Panc1 (cell line): ENCODE data around the gene WDR73. TPM values are rescaled to one million over a fixed set of nuclear protein-coding genes. Genes with fewer than 3 reads are reported as not detected.
"Not testable (repeated sequence)": the region's sequence is repeated elsewhere in the genome, so short reads cannot be mapped to it uniquely, and the experiment has no call there.

Experiments
- ATAC-seq: fragments of 200-7000 bp; cut with Tn5 transposase; 2 replicates; pipeline ENCODE4 v1.9.1; 2020; ENCODE audit warnings: mild to moderate bottlenecking, moderate library complexity
- BruUV-seq: library from RNA; stranded (reverse); fragments of 400-500 nt; replicated peaks from 2 replicates; lab custom pipeline; 2021; lab: Mats Ljungman, UMichigan
- CTCF ChIA-PET: fragments of 300-600 bp; sonication (Branson Sonifier 250); formaldehyde crosslinking; loops from one replicate; lab custom pipeline; 2022; ENCODE audit warnings: antibody characterized with exemption; lab: Charles Lee
- POLR2A ChIA-PET: fragments of 300-600 bp; sonication (Branson Sonifier 250); formaldehyde crosslinking; loops from one replicate; lab custom pipeline; 2022; ENCODE audit warnings: antibody characterized with exemption; lab: Charles Lee
- DNase-seq: peaks from one replicate; pipeline ENCODE4 v3.0.0-alpha.2; 2010; ENCODE audit warnings: low read depth, low spot score
- H3K27ac ChIP-seq: 2 replicates; pipeline ENCODE4 v1.5.1; 2011; ENCODE audit warnings: mild to moderate bottlenecking, low read length, inconsistent platforms
- H3K27me3 ChIP-seq: fragments of 200-500 bp; sonication (Bioruptor generic); 2 replicates; pipeline ENCODE4 v1.6.0; 2014; ENCODE audit warnings: low read length, inconsistent platforms; ENCODE audit not compliant: control insufficient read depth, insufficient read depth
- H3K36me3 ChIP-seq: fragments of 200-500 bp; sonication (Bioruptor generic); 2 replicates; pipeline ENCODE4 v1.5.1; 2014; ENCODE audit warnings: inconsistent platforms, mild to moderate bottlenecking, low read length, moderate library complexity; ENCODE audit not compliant: control insufficient read depth, insufficient read depth
- H3K4me1 ChIP-seq: 2 replicates; pipeline ENCODE4 v1.5.1; 2011; ENCODE audit warnings: inconsistent platforms, mild to moderate bottlenecking, low read length, moderate library complexity; ENCODE audit not compliant: control insufficient read depth, insufficient read depth
- H3K4me3 ChIP-seq, 2 experiments: 2 replicates each; pipeline ENCODE4 v1.5.1; 2011 to 2012; ENCODE audit warnings: low read depth in 2 of 2, low read length in 2 of 2, mild to moderate bottlenecking in 2 of 2, inconsistent platforms in 1 of 2, moderate library complexity in 1 of 2
- H3K9me3 ChIP-seq: fragments of 200-500 bp; sonication (Bioruptor generic); 2 replicates; pipeline ENCODE4 v1.5.1; 2014; ENCODE audit warnings: low read depth, mild to moderate bottlenecking, inconsistent platforms, low read length, moderate library complexity; ENCODE audit not compliant: control insufficient read depth, insufficient read depth
- POLR2AphosphoS5 ChIP-seq: IDR thresholded peaks from 2 replicates; pipeline ENCODE4 v1.6.1; 2012; ENCODE audit warnings: mild to moderate bottlenecking, low read depth, low read length, moderate library complexity
- SIN3A ChIP-seq: IDR thresholded peaks from 2 replicates; pipeline ENCODE4 v1.6.1; 2012; ENCODE audit warnings: low read depth, mild to moderate bottlenecking, low read length, moderate library complexity, borderline replicate concordance; ENCODE audit not compliant: insufficient read depth
- TCF7L2 ChIP-seq: IDR thresholded peaks from 2 replicates; pipeline ENCODE4 v1.6.1; 2011; ENCODE audit warnings: mild to moderate bottlenecking, low read depth, low read length, inconsistent platforms
- in situ Hi-C: cut with HindIII; loops from 2 replicates; pipeline ENCODE4 v1.10.0; 2016; ENCODE audit warnings: low sequenced_read_pairs, low pct_unique_long_range_greater_than_20kb
- intact Hi-C: fragments of 100-400 bp; cut with micrococcal nuclease; formaldehyde crosslinking; loops from one replicate; pipeline ENCODE4 v1.10.0; 2022; ENCODE audit not compliant: unreplicated experiment
- total RNA-seq: library from RNA; stranded (reverse); gene quantifications from one replicate; pipeline ENCODE4 v1.2.1, GENCODE V29; 2021; ENCODE audit not compliant: unreplicated experiment
- TF ChIP-seq, protein P1 (sequence below), 2 experiments: IDR thresholded peaks; 2 replicates each; pipeline ENCODE4 v1.6.1; 2011 to 2012; ENCODE audit warnings: low read depth in 2 of 2, control low read depth in 1 of 2, low read length in 1 of 2, mild to moderate bottlenecking in 1 of 2, moderate library complexity in 1 of 2; ENCODE audit not compliant: insufficient read depth in 1 of 2
- TF ChIP-seq, protein P2 (sequence below): fragments of 450-650 bp; IDR thresholded peaks from 2 replicates; pipeline ENCODE4 v1.5.1; 2017; ENCODE audit warnings: mild to moderate bottlenecking

The WDR73 gene
- total RNA-seq, 1 experiment from 2014 or later: 39.0 TPM

DNA sequence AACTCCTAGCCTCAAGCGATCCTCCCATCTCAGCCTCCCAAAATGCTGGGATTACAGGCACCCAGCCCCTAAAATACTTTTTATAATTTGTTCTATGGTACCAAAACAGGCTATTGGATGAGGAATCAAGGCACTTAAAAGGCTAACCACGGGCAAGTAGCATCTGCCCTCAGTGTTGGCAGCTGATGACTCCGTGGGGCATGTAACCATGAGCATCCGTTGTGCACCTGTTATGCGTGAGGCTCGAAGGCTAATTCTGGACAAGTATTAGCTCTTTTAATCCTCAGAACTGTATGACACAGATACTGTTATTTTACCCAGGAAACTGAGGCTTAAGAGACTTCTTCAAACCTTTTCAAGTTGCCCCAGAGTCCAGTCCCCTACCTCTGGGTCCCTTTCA is 10.2 kb downstream of the WDR73 start:
- ChIA-PET POLR2A (no interaction called here), CTCF (no interaction called here)
- intact Hi-C loops (no loop called here), in situ Hi-C loops (no loop called here)
- Histone ChIP-seq H3K4me3 (no peak overlapping the region), H3K27me3 (no peaks in the 10 kb centered on the region), H3K9me3 (no peaks in the 10 kb centered on the region), H3K27ac (no peak overlapping the region), H3K4me1 (no peaks in the 10 kb centered on the region), H3K36me3 (peaks cover 4% of the 10 kb centered on the region)
- TF ChIP-seq, protein P1, sequence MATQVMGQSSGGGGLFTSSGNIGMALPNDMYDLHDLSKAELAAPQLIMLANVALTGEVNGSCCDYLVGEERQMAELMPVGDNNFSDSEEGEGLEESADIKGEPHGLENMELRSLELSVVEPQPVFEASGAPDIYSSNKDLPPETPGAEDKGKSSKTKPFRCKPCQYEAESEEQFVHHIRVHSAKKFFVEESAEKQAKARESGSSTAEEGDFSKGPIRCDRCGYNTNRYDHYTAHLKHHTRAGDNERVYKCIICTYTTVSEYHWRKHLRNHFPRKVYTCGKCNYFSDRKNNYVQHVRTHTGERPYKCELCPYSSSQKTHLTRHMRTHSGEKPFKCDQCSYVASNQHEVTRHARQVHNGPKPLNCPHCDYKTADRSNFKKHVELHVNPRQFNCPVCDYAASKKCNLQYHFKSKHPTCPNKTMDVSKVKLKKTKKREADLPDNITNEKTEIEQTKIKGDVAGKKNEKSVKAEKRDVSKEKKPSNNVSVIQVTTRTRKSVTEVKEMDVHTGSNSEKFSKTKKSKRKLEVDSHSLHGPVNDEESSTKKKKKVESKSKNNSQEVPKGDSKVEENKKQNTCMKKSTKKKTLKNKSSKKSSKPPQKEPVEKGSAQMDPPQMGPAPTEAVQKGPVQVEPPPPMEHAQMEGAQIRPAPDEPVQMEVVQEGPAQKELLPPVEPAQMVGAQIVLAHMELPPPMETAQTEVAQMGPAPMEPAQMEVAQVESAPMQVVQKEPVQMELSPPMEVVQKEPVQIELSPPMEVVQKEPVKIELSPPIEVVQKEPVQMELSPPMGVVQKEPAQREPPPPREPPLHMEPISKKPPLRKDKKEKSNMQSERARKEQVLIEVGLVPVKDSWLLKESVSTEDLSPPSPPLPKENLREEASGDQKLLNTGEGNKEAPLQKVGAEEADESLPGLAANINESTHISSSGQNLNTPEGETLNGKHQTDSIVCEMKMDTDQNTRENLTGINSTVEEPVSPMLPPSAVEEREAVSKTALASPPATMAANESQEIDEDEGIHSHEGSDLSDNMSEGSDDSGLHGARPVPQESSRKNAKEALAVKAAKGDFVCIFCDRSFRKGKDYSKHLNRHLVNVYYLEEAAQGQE (IDR thresholded peaks at IDR 0.05; ENCODE audit: insufficient read depth in 1 of 2, low read depth in 2 of 2, low read length in 1 of 2): no peak
- TF ChIP-seq POLR2AphosphoS5: no peak; the same call in 1 of the 2 replicates
- TF ChIP-seq TCF7L2: no peak
- TF ChIP-seq, protein P2, sequence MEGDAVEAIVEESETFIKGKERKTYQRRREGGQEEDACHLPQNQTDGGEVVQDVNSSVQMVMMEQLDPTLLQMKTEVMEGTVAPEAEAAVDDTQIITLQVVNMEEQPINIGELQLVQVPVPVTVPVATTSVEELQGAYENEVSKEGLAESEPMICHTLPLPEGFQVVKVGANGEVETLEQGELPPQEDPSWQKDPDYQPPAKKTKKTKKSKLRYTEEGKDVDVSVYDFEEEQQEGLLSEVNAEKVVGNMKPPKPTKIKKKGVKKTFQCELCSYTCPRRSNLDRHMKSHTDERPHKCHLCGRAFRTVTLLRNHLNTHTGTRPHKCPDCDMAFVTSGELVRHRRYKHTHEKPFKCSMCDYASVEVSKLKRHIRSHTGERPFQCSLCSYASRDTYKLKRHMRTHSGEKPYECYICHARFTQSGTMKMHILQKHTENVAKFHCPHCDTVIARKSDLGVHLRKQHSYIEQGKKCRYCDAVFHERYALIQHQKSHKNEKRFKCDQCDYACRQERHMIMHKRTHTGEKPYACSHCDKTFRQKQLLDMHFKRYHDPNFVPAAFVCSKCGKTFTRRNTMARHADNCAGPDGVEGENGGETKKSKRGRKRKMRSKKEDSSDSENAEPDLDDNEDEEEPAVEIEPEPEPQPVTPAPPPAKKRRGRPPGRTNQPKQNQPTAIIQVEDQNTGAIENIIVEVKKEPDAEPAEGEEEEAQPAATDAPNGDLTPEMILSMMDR: no peak
- TF ChIP-seq SIN3A: no peak
- no TSS peak for BruUV-seq
- DNase-seq (no peak), ATAC-seq (no peak)

DNA sequence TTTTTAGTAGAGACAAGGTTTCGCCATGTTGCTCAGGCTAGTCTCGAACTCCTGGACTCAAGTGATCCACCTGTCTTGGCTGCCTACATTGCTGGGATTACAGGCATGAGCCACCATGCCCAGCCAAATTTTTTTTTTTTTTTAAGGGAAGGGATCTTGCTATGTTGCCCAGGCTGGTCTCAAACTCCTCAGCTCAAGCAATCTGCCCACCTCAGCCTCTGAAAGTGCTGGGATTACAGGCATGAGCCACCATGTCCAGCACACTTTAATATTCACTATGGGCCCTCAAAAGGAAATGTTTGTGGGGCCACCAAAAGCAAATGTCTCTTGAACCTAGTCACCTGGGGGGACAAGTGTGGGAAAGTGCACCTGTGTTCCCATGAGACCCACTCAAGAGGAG is 11.4 kb downstream of the WDR73 start:
- in situ Hi-C loops, H3K27me3 ChIP-seq, H3K9me3 ChIP-seq, intact Hi-C loops, ATAC-seq, H3K36me3 ChIP-seq, H3K4me1 ChIP-seq, DNase-seq, H3K4me3 ChIP-seq, H3K27ac ChIP-seq: not testable (repeated sequence)
- BruUV-seq: TSS peak; percentile 21
- TF ChIP-seq POLR2AphosphoS5: 0 out of 2 replicates have a peak, but pooled peaks have one; percentile 9
- ChIA-PET POLR2A (interaction anchor here (0.6 kb wide), 2 partner anchors 260 to 301 kb away, joined by 3 to 4 read pairs; no protein-coding TSS in a partner anchor), CTCF (interaction anchor here (0.6 kb wide), 1 partner anchor 1000 kb away, joined by 6 read pairs; no protein-coding TSS in a partner anchor)

DNA sequence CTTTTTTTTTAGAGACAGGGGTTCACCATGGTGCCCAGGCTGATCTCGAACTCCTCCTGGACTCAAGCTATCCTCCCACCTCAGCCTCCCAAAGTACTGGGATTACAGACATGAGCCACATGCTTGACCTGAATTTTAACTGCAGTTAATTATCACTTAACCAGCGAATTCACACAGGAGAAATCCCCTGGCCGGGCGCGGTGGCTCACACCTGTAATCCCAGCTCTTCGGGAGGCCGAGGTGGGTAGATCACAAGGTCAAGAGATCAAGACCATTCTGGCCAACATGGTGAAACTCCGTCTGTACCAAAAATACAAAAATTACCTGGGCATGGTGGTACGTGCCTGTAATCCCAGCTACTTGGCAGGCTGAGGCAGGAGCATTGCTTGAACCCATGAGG is 12.2 kb downstream of the WDR73 start:
- in situ Hi-C loops, H3K36me3 ChIP-seq, H3K27ac ChIP-seq, CTCF ChIA-PET, BruUV-seq, DNase-seq, H3K4me3 ChIP-seq, H3K9me3 ChIP-seq, H3K27me3 ChIP-seq, ATAC-seq, H3K4me1 ChIP-seq, intact Hi-C loops: not testable (repeated sequence)
- POLR2A ChIA-PET: interaction anchor here (0.7 kb wide), 1 partner anchor 26 kb away, joined by 5 read pairs; no protein-coding TSS in a partner anchor
